ENCODE data around the gene MANF. TPM values are rescaled to one million over a fixed set of nuclear protein-coding genes. Genes with fewer than 3 reads are reported as not detected.
A peak's percentile ranks its signal among the peaks of the same experiment; 100 is the strongest.

Gene MANF
- total and polyA plus RNA-seq, 2 of the 13 experiments (the other 11 are each of a cell fraction or from before 2014, with no cell fraction given), result 55.4 to 269 TPM

DNA sequence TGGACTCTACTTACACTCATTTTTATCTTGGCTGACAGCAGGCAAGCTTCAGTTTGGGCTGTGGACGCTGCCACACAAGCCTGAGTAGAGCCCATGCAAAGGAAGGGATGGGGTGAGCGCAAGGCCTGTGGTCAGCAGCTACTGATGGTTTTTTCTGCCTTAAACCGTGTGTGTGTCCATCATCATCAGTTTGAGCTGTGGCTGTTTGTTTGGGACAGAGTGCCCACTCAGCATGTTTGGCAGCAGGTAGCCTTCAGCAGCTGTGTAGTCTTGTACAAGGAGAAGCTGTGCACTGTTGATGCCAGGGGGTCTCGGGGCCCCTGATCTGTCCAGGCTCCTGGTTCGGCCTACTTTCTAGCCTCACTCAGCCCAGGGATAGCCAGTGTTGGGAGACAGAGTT, 9.4 kb downstream of the MANF start (continued):
- TF ChIP-seq, protein P1, sequence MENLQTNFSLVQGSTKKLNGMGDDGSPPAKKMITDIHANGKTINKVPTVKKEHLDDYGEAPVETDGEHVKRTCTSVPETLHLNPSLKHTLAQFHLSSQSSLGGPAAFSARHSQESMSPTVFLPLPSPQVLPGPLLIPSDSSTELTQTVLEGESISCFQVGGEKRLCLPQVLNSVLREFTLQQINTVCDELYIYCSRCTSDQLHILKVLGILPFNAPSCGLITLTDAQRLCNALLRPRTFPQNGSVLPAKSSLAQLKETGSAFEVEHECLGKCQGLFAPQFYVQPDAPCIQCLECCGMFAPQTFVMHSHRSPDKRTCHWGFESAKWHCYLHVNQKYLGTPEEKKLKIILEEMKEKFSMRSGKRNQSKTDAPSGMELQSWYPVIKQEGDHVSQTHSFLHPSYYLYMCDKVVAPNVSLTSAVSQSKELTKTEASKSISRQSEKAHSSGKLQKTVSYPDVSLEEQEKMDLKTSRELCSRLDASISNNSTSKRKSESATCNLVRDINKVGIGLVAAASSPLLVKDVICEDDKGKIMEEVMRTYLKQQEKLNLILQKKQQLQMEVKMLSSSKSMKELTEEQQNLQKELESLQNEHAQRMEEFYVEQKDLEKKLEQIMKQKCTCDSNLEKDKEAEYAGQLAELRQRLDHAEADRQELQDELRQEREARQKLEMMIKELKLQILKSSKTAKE (CRISPR knock-in tag; IDR thresholded peaks at IDR 0.05; ENCODE audit: borderline replicate concordance), result no peak
- TF ChIP-seq ZC3H4 (CRISPR knock-in tag; IDR thresholded peaks at IDR 0.05; ENCODE audit: borderline replicate concordance) (peak; percentile 56; the same call in 1 of the 2 replicates), PITX1 (CRISPR knock-in tag; IDR thresholded peaks at IDR 0.05) (no peak), SP4 (CRISPR knock-in tag; IDR thresholded peaks at IDR 0.05) (peak; percentile 24; the same call in 1 of the 2 replicates), MBD4 (IDR thresholded peaks at IDR 0.05; ENCODE audit: borderline replicate concordance, low read length) (no peak), ZNF713 (CRISPR knock-in tag; IDR thresholded peaks at IDR 0.05) (no peak), TAF1 (CRISPR knock-in tag; IDR thresholded peaks at IDR 0.05) (no peak), ZNF563 (CRISPR knock-in tag; IDR thresholded peaks at IDR 0.05) (no peak), TRIM24 (CRISPR knock-in tag; IDR thresholded peaks at IDR 0.05) (no peak), NPAS2 (CRISPR knock-in tag; IDR thresholded peaks at IDR 0.05; ENCODE audit: borderline replicate concordance) (no peak), ZNF674 (CRISPR knock-in tag; IDR thresholded peaks at IDR 0.05; ENCODE audit: low read depth) (no peak), SKI (IDR thresholded peaks at IDR 0.05; ENCODE audit: partially characterized antibody) (no peak), MAFK (conservative IDR thresholded peaks at IDR 0.05 in 1 of 2, IDR thresholded peaks at IDR 0.05 in 1 of 2; ENCODE audit: low read length in 2 of 2) (peak; percentile 82 to 87), ASH2L (IDR thresholded peaks at IDR 0.05; ENCODE audit: insufficient read length, low read depth, low read length) (no peak), MAFF (IDR thresholded peaks at IDR 0.05; ENCODE audit: low read depth, low read length) (peak; percentile 79), XRCC5 (optimal IDR thresholded peaks at IDR 0.05; ENCODE audit: low read length) (no peak)
- TF ChIP-seq, protein P2, sequence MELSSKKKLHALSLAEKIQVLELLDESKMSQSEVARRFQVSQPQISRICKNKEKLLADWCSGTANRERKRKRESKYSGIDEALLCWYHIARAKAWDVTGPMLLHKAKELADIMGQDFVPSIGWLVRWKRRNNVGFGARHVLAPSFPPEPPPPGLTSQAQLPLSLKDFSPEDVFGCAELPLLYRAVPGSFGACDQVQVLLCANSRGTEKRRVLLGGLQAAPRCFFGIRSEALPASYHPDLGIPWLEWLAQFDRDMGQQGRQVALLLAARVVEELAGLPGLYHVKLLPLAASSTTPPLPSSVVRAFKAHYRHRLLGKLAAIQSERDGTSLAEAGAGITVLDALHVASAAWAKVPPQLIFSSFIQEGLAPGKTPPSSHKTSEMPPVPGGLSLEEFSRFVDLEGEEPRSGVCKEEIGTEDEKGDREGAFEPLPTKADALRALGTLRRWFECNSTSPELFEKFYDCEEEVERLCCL (CRISPR knock-in tag; IDR thresholded peaks at IDR 0.05; ENCODE audit: borderline replicate concordance), result no peak
- TF ChIP-seq, protein P3, sequence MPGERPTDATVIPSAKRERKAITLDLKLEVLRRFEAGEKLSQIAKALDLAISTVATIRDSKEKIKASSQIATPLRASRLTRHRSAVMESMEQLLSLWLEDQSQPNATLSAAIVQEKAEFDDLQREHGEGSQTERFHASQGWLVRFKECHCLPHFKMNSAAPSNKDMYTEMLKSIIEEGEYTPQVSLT (CRISPR knock-in tag; IDR thresholded peaks at IDR 0.05; ENCODE audit: borderline replicate concordance, low read depth), result no peak
- TF ChIP-seq, protein P4, sequence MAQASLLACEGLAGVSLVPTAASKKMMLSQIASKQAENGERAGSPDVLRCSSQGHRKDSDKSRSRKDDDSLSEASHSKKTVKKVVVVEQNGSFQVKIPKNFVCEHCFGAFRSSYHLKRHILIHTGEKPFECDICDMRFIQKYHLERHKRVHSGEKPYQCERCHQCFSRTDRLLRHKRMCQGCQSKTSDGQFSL (CRISPR knock-in tag; IDR thresholded peaks at IDR 0.05), result 0 out of 2 replicates have a peak, but pooled peaks have one; percentile 19
- TF ChIP-seq, protein P5, sequence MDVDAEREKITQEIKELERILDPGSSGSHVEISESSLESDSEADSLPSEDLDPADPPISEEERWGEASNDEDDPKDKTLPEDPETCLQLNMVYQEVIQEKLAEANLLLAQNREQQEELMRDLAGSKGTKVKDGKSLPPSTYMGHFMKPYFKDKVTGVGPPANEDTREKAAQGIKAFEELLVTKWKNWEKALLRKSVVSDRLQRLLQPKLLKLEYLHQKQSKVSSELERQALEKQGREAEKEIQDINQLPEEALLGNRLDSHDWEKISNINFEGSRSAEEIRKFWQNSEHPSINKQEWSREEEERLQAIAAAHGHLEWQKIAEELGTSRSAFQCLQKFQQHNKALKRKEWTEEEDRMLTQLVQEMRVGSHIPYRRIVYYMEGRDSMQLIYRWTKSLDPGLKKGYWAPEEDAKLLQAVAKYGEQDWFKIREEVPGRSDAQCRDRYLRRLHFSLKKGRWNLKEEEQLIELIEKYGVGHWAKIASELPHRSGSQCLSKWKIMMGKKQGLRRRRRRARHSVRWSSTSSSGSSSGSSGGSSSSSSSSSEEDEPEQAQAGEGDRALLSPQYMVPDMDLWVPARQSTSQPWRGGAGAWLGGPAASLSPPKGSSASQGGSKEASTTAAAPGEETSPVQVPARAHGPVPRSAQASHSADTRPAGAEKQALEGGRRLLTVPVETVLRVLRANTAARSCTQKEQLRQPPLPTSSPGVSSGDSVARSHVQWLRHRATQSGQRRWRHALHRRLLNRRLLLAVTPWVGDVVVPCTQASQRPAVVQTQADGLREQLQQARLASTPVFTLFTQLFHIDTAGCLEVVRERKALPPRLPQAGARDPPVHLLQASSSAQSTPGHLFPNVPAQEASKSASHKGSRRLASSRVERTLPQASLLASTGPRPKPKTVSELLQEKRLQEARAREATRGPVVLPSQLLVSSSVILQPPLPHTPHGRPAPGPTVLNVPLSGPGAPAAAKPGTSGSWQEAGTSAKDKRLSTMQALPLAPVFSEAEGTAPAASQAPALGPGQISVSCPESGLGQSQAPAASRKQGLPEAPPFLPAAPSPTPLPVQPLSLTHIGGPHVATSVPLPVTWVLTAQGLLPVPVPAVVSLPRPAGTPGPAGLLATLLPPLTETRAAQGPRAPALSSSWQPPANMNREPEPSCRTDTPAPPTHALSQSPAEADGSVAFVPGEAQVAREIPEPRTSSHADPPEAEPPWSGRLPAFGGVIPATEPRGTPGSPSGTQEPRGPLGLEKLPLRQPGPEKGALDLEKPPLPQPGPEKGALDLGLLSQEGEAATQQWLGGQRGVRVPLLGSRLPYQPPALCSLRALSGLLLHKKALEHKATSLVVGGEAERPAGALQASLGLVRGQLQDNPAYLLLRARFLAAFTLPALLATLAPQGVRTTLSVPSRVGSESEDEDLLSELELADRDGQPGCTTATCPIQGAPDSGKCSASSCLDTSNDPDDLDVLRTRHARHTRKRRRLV (CRISPR knock-in tag; IDR thresholded peaks at IDR 0.05), result no peak

Measured in HepG2 (cell line).